Stimulated activated CD8-positive, alpha-beta memory T cell treated with anti-CD3 and anti-CD28 coated beads, Interleukin-7, amount 100 ng/mL, for 1 hour (primary cell): ENCODE measurements around the gene CDC45.

ENCODE experiments used
- DNase-seq, 2 donors: peaks; one replicate each; pipeline ENCODE4 v3.0.0-alpha.2; 2020; ENCODE audit warnings: low read depth in 2 of 2

CDC45 gene

DNA sequence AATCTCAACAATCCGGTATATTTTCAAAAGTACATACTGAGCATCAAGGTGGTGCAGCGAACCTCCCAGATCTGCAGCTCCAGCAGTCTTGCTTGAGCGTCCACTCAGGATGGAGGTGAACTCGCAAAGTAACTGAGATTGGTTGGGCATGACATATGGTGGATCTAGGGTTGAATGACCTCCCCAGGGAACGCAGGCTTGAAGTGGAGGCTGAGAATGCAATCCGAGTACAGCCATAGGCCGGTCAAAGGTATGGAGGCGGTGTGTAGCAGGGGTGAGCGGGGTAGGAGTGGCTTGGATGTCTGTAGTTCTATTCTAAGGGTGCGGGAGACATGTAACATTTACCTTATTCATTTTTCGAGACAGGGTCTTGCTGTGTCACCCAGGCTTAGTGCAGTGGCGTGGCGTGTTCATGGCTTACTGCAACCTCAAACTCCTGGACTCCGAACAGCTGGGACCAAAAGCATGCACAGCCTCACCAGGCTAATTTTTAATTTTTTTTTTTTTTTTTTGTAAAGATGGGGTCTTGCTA is 31.6 kb upstream of the CDC45 start:
- no peak for DNase-seq

DNA sequence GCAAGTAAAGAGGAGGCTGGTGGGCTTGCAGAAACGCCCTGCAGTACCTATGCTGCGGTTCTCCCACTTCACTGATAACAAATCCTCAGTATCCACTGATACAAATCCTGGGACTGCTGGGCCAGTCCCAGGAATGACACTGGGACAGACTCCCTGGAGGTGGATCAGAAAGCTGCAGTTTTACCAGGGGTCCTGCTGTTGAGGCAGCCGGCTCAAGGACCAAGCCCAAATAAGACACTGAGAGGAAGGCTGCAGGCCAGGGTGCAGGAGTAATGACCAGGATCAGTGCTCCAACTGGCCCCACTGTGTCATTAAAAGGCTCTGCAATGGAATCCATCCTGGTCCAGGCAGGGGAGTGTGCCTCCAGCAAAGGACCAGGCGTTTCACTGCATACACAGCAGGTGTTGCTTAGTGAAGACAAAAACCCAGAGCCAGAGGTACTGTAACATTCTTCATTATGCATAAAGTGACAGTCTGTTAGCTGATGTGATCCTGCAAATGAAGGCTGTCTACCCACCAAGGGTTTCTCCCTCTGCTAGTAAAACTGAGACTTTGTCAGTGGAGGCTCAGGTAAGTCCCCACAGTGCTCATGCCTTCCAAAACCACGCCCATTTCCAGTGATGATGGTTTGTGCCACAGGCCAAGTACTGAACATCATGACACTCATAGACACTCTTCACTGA is 30.8 kb upstream of the CDC45 start:
- no peak for DNase-seq

DNA sequence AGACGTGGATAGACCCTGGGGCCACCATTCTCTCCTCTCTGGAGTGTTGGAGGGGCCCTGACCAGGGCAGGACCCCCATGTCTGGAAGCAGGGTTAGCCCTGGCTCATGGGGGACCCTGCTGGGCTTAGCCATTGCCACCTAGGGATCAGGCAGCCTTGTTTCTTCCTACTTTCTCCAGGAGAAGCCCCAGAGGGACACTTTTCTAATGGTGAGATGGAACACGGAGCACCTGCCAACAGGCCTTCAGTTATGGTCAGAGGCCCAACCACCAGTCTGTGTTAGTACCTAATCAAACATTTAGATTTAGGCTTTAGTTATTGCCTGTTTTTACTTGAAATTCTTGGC is 30.3 kb upstream of the CDC45 start:
- no peak for DNase-seq

GRCh38 chr22:19450363-19451175 is 29.2 kb upstream of the CDC45 start:
- DNase-seq = no peak

DNA sequence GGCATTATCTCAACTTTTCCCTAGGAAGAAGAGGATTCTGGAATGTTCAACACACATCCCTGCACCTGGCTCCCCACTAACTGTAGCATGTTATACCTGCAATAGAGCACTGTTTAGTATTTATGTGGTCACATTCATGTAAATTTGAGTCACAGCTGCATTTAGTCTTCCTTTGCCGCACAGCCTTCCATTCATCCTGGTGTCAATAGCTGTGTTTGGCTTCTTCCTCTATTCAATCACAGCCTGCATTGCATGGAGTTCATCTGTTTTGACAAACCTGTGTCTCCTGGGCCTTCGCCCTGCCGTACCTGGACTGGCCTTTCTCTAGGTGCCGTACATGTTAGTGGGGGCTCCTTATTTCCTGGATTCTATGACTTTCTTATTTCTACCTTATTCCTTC is 28.1 kb upstream of the CDC45 start:
- no peak for DNase-seq

GRCh38 chr22:19453718-19454117 is 26.0 kb upstream of the CDC45 start:
- no peak for DNase-seq

DNA sequence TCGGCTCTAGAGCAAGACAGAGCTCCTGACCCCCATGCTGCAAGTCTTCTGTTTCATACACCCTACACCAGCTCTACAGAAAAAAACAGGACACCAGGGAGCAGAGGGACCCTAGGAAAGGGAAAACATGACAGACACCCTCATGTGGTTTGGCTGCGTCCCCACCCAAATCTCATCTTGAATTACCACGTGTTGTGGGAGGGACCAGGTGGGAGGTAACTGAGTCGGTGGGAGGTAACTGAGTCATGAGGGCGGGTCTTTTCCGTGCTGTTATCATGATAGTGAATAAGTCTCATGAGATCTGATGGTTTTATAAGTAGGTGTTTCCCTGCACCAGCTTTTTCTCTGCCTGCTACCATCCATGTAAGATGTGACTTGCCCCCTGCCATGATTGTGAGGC is 25.6 kb upstream of the CDC45 start:
- no peak for DNase-seq

DNA sequence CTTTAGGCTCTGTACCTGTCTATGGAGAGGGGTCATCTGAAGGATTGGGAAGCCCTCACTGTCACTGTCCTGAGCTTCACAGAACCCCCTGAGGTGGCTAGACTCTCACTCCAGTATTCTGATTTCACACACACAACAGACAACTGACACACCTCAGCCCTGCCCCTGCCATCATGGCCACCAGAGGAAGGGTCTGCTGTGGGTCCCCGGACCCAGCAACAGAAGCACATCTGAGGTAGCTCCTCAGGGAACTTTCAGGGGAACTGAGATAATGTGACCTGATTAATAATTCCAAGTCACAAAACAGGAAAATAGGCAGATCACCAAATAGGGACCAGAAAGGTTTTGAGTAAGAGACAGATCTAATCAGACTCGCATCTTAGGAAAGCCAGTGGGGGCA is 24.7 kb upstream of the CDC45 start:
- DNase-seq = no peak

DNA sequence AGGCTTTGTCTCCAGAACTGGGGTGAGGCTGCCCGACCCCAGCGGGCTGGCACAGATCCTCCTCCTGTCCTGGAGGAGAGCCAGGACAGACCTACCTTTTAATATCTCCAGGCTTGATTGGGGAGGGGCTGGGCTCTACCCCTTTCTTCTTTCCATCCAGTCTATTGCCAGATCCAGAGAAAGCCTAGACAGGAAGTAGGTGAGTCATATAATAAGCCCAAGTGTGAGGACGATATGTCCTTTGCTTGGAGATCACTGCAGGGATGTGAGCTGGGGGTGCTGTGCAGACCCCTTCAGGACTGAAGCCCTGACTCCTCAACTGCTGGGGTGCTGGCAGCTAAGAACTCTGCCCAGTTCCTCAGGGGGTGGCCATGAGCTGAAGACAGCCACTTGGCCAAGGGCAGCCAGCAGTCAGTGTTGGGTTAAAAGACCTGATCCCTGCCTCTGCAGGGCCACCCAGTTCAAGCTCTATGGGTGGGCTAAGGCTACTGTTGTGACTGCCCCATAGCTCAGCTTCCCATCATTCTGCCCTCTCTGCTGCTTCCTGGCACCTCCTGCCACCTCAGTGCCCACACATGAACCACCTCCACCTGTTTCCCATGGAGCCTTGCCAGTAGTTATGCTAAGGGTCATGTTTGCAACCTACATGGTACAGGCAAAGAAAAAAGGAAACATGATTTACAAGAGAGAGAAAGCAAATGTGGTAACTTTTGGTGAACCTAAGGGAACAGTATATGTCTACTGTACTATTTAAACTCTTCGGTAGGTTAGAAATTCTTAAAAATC is 23.9 kb upstream of the CDC45 start:
- no peak for DNase-seq

GRCh38 chr22:19456541-19456940 is 23.2 kb upstream of the CDC45 start:
- no peak for DNase-seq

GRCh38 chr22:19457828-19458428 is 21.8 kb upstream of the CDC45 start:
- DNase-seq = no peak

DNA sequence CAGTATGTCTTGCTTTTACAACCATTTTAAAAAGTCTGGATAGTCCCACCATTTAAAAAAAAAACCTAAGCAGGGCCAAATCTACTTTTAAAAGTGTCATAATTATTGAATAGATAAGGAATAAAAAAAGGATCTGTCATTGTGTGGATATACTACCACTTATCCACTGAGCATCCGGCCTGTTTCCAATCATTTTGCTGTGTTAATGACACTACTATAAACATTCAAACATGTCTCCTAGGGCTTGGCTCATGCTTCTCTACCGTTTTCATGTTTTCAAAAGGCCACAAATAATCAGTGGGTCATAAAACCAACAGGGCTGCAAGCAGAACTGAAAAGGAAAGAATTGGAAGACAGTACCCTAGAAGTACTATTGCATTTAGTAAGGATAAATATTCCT is 19.7 kb upstream of the CDC45 start:
- no peak for DNase-seq

GRCh38 chr22:19461506-19461905 is 18.2 kb upstream of the CDC45 start:
- no peak for DNase-seq

DNA sequence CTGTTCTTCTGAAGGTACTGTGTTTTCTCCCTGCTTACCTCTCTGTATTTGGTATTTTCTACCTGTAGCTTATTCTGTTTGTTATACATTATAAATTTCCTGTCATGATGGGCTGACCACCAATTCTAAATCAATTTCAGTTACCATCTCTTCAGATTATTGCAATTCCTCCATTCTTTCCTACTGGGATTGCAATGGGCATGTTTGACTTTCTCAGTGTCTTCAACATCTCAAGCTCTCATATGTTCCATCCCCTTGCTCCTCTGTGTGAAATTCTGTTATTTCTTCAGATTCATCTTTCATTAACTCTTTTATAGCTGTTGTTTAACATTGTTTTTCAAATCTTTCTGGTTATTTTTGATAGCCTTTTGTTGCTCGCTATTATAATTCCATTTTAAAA is 16.7 kb upstream of the CDC45 start:
- no peak for DNase-seq

GRCh38 chr22:19463491-19464469 is 15.9 kb upstream of the CDC45 start:
- DNase-seq = no peak

- no peak for DNase-seq
These were observed 15.2 kb upstream of the CDC45 start for GRCh38 chr22:19464546-19464945.

DNA sequence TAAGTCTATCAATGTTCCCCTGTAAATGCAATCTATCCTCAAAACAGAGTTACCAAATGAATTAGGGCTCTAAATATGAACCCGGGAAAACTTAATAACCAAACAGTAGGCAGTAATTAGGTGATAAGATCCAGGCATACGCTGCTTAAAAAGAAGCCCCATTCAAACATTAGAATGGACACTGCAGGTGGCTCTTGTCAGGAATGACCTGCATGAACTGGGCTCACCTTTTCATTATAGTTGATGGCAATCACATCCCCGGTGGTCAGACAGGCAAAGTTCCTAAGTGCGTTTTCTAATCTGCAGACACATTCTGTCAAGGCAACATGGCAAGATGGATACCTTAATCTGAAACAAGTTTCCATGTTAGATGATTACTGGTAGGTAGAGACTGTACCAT is 14.7 kb upstream of the CDC45 start:
- DNase-seq = no peak

DNA sequence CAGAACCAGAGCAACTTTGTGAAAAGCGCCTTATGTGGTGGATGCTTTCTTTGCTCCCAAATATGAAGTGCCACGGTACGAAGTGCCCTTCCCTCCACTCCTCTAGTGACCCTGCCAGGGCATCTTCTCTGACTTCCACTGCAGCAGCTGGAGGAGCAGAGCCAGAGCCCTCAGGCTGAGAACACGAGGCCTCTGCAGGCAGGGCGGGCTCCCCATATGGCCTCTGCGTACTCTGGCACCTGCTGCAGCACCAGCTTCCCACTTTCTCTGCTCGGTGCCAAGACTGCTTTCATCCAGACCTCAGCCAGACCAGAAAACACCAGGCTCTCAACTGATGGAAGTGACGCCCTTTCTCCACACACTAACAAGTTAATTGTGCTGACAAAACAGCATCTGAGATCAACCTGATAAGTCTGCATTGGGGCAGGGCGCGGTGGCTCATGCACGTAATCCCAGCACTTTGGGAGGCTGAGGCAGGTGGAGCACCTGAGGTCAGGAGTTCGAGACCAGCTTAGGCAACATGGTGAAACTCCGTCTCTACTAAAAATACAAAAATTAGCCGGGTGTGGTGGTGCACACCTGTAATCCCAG is 13.5 kb upstream of the CDC45 start:
- DNase-seq = no peak

DNA sequence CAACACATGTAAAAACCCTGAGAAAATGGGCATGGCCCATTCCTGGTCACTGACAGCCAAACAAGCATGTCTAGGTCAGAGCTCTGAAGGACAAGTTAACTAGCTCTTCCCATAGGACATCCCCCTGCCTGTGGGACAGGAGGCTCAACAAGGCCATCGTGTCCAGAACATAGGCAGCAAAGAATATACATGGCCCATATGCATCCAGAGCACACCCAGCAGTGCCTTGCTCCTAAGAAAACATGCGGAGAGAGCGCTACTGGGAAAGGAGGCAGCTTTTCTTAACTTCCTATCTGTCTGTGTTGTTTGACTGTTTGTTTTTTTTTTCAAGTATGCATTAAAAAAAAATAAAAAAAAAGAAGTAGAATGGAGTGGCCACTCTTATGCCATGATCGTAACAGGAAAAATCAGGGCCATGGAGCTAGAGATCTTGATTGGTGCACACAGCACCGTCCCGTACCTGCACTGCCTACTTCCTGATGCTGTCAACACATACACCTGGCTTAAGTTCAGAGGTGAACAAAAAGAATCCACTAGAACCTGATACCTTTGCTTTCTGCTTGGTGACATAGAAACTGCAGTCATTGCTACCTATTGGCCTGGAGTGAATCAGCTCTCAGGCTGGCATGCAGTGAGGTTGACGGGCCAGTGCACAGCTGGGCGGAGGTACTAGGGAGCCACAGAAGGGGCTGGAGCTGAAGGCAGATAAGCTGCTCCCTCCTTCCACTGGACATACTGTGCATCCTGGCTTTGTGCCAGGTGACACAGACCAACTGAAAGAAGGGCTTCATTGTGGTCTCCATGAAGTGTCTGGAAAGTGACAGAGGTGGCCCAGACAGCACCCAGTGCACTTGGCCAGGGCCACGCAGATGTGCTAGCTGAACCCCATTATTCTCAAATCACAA is 12.6 kb upstream of the CDC45 start:
- DNase-seq = no peak
